PC-9 (cell line): ENCODE measurements around the gene STYK1. TPM values are rescaled to one million over a fixed set of nuclear protein-coding genes. Genes with fewer than 3 reads are reported as not detected.

Source experiments
- BruUV-seq: library from RNA; stranded (reverse); fragments of 400-500 nt; replicated peaks from 2 replicates; lab custom pipeline; 2021; lab: Mats Ljungman, UMichigan
- CTCF ChIA-PET: fragments of 300-600 bp; sonication (Branson Sonifier 250); formaldehyde crosslinking; loops from one replicate; lab custom pipeline; 2022; ENCODE audit warnings: antibody characterized with exemption; lab: Charles Lee
- POLR2A ChIA-PET: fragments of 300-600 bp; sonication (Branson Sonifier 250); formaldehyde crosslinking; loops from one replicate; lab custom pipeline; 2022; ENCODE audit warnings: antibody characterized with exemption; ENCODE audit not compliant: unreplicated experiment; lab: Charles Lee
- DNase-seq, 2 experiments: peaks; one replicate each; pipeline versions ENCODE4 v3.0.0 to v3.0.0-alpha.2; 2015 to 2022; ENCODE audit warnings: mixed read lengths in 1 of 2
- H2AFZ ChIP-seq: fragments of 200-600 bp; sonication (generic); 2 replicates; pipeline ENCODE4 v1.8.1; 2017; ENCODE audit warnings: antibody characterized with exemption
- H3F3A ChIP-seq: fragments of 200-600 bp; sonication (generic); 2 replicates; pipeline ENCODE4 v1.8.1; 2017; ENCODE audit warnings: antibody characterized with exemption, mild to moderate bottlenecking, low read depth; ENCODE audit not compliant: insufficient read depth
- H3K27ac ChIP-seq: fragments of 200-600 bp; sonication (generic); 2 replicates; pipeline ENCODE4 v1.6.1; 2016; ENCODE audit warnings: mixed run types
- H3K27me3 ChIP-seq: fragments of 200-600 bp; sonication (generic); 2 replicates; pipeline ENCODE4 v1.6.1; 2016; ENCODE audit warnings: low read depth, mixed run types; ENCODE audit not compliant: insufficient read depth
- H3K36me3 ChIP-seq: fragments of 200-600 bp; sonication (generic); 2 replicates; pipeline ENCODE4 v1.6.1; 2016; ENCODE audit warnings: low read depth, mixed run types
- H3K4me1 ChIP-seq: fragments of 200-600 bp; sonication (generic); replicated peaks from 2 replicates; pipeline ENCODE4 v1.6.1; 2016; ENCODE audit warnings: mixed run types; ENCODE audit not compliant: insufficient read depth
- H3K4me2 ChIP-seq: fragments of 200-600 bp; sonication (generic); 2 replicates; pipeline ENCODE4 v1.6.1; 2017; ENCODE audit warnings: mixed run types
- H3K4me3 ChIP-seq: fragments of 200-600 bp; sonication (generic); 2 replicates; pipeline ENCODE4 v1.6.1; 2016; ENCODE audit warnings: mixed run types
- H3K79me2 ChIP-seq: fragments of 200-600 bp; sonication (generic); 2 replicates; pipeline ENCODE4 v1.6.1; 2017; ENCODE audit warnings: low read depth, mixed run types
- H3K9me2 ChIP-seq: fragments of 200-600 bp; sonication (generic); 2 replicates; pipeline ENCODE4 v1.8.1; 2017; ENCODE audit warnings: mild to moderate bottlenecking; ENCODE audit not compliant: insufficient read depth
- H3K9me3 ChIP-seq: fragments of 200-600 bp; sonication (generic); 2 replicates; pipeline ENCODE4 v1.8.1; 2016; ENCODE audit warnings: low read depth; ENCODE audit not compliant: insufficient read depth
- H4K20me1 ChIP-seq: fragments of 200-600 bp; sonication (generic); 2 replicates; pipeline ENCODE4 v1.8.1; 2017; ENCODE audit not compliant: insufficient read depth
- CTCF ChIP-seq: fragments of 200-600 bp; sonication (generic); conservative IDR thresholded peaks from 2 replicates; pipeline ENCODE4 v1.6.1; 2017; ENCODE audit warnings: mixed run types, antibody characterized with exemption, mild to moderate bottlenecking, moderate library complexity
- EZH2 ChIP-seq: fragments of 200-600 bp; sonication (generic); IDR thresholded peaks from 2 replicates; pipeline ENCODE4 v1.8.0; 2017; ENCODE audit warnings: antibody characterized with exemption, low read depth
- intact Hi-C: fragments of 100-400 bp; cut with micrococcal nuclease; formaldehyde crosslinking; loops from one replicate; pipeline ENCODE4 v1.10.0; 2022; ENCODE audit not compliant: unreplicated experiment
- total RNA-seq: library from RNA; stranded (reverse); gene quantifications from 2 replicates; pipeline ENCODE4 v1.2.3, GENCODE V29; 2021

The STYK1 gene
- total RNA-seq, 1 experiment from 2014 or later = 16.9 TPM

GRCh38 chr12:10697862-10698261, 24.0 kb upstream of the STYK1 start:
- POLR2A ChIA-PET = interaction anchor here (0.6 kb wide), 1 partner anchor 1748 kb away, joined by 3 read pairs; the partner anchor contains the start of gene M6PR
- intact Hi-C loops = no loop called here
- H3K9me3 ChIP-seq = no peaks in the 10 kb centered on the region
- peaks cover 25% of the 10 kb centered on the region for H3F3A ChIP-seq
- peaks cover 50% of the 10 kb centered on the region for H3K36me3 ChIP-seq
- no peak for TF ChIP-seq CTCF
- CTCF ChIA-PET = no interaction called here
- no peak overlapping the region for H3K27ac ChIP-seq
- peaks cover 14% of the 10 kb centered on the region; the same call in 1 of the 2 replicates for H4K20me1 ChIP-seq
- H2AFZ ChIP-seq = no peak overlapping the region
- DNase-seq = no peak
- no peaks in the 10 kb centered on the region for H3K4me1 ChIP-seq
- no peak overlapping the region for H3K4me3 ChIP-seq
- H3K27me3 ChIP-seq = no peaks in the 10 kb centered on the region
- no peaks in the 10 kb centered on the region for H3K79me2 ChIP-seq
- no peaks in the 10 kb centered on the region for H3K9me2 ChIP-seq
- no TSS peak for BruUV-seq
- no peak overlapping the region for H3K4me2 ChIP-seq

- H3K9me2 ChIP-seq = no peaks in the 10 kb centered on the region
- POLR2A ChIA-PET = no interaction called here
- H4K20me1 ChIP-seq = peaks cover 13% of the 10 kb centered on the region; the same call in 1 of the 2 replicates
- H3K4me1 ChIP-seq = no peaks in the 10 kb centered on the region
- CTCF ChIA-PET = interaction anchor here (0.6 kb wide), 1 partner anchor 32 kb away, joined by 3 read pairs; no protein-coding TSS in a partner anchor
- no peak overlapping the region for H3K4me3 ChIP-seq
- H3F3A ChIP-seq = peaks cover 27% of the 10 kb centered on the region
- TF ChIP-seq CTCF (no peak), EZH2 (no peak)
- H3K36me3 ChIP-seq = peaks cover 43% of the 10 kb centered on the region
- no peaks in the 10 kb centered on the region for H3K9me3 ChIP-seq
- BruUV-seq = no TSS peak
- no peak overlapping the region for H3K4me2 ChIP-seq
- no peaks in the 10 kb centered on the region for H3K27me3 ChIP-seq
- no peak overlapping the region for H3K27ac ChIP-seq
- DNase-seq = no peak
- no peaks in the 10 kb centered on the region for H3K79me2 ChIP-seq
- no peak overlapping the region for H2AFZ ChIP-seq
- intact Hi-C loops = no loop called here
These were observed 23.3 kb upstream of the STYK1 start for GRCh38 chr12:10697156-10697555.

GRCh38 chr12:10690906-10691305, 17.1 kb upstream of the STYK1 start:
- Histone ChIP-seq H3K9me3 (no peaks in the 10 kb centered on the region), H3K9me2 (no peaks in the 10 kb centered on the region), H3K4me3 (no peak overlapping the region), H3K27me3 (no peaks in the 10 kb centered on the region), H3K36me3 (no peaks in the 10 kb centered on the region), H3K4me2 (no peak overlapping the region), H2AFZ (no peak overlapping the region), H4K20me1 (no peaks in the 10 kb centered on the region), H3K79me2 (no peaks in the 10 kb centered on the region), H3K27ac (no peak overlapping the region), H3K4me1 (no peaks in the 10 kb centered on the region), H3F3A (peaks cover 16% of the 10 kb centered on the region)
- ChIA-PET POLR2A (interaction anchor here (0.6 kb wide), 1 partner anchor 27 kb away, joined by 6 read pairs; no protein-coding TSS in a partner anchor), CTCF (no interaction called here)
- no TSS peak for BruUV-seq
- intact Hi-C loops = no loop called here
- DNase-seq = no peak
- no peak for TF ChIP-seq EZH2
- TF ChIP-seq CTCF = no peak
